Measurements from ENCODE around the gene QPRT.
"Not testable (repeated sequence)": the region's sequence is repeated elsewhere in the genome, so short reads cannot be mapped to it uniquely, and the experiment has no call there.

The QPRT gene

DNA sequence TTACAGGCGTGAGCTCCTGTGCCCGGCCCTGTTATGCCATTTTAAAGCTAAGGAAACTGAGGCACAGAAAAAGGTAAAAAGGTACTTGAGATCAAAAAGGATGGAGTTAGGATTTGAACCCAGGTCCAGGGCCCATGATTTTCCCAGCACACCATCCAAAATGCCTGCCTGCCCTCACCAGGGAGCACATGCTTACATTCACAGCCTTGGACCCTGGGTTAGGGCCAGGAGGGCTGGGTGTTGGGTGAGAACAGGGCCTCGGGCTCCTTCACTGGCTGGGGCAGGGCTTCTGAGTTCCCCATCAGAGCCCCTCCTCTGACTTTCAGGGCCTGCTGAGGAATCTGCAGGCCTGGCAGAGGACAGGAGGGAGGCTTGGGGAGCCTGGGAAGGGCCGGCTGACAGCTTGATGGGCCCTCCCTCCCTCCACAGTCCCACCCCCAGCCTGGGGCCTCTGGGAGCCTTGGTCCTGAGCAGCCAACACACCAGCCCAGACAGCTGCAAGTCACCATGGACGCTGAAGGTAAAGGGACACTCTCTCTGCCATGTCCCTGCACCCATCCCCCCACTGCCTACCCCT is at the start of gene QPRT:
Gene QPRT (plus strand): TSS at position 490 of the 577 bp plus-strand sequence. CDS start 18 bp downstream, at position 508.
- DNase-seq (ENCODE audit: low spot score): peak; percentile 23

DNA sequence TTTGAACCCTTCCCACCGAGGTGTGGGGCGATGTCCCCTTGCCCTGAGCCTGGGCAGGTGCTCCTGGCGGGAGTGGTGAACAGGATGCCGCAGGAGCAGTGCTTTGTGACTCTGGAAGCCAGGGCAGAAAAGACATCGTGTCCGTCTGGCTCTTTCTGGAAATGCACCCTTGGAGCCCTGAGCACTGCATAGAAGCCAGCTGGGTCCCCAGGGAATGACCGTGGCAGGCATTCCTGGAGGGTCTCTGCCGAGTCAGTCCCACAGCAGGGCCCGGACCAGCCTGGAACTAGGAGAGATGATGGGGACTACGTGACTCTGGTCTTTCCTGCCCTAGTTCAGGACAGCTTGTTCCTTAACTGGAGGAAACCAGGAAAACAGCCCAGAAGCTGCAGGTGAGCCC is 49.7 kb upstream of the QPRT start:
- not testable (repeated sequence) for DNase-seq (ENCODE audit: low spot score)

DNA sequence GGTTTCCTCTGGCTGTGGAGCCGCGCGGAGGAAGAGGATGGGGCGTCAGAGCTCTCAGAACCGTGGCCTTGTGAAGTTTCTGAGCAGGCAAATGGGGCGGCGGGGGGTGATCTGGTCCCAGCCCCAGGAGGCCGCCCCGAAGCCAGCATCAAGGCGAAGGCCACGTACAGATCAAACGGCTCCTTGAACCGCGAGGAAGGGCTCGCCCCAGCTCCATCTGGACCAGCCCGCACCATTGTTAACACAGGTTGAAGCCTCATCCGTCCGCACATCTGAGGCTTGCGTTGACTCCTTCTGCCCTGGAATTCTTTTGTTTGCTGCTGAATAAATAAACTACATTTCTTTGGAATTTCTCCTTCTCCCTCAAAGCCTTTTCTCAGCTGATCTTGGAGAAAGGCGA is 47.3 kb upstream of the QPRT start:
- not testable (repeated sequence) for DNase-seq (ENCODE audit: low spot score)

DNA sequence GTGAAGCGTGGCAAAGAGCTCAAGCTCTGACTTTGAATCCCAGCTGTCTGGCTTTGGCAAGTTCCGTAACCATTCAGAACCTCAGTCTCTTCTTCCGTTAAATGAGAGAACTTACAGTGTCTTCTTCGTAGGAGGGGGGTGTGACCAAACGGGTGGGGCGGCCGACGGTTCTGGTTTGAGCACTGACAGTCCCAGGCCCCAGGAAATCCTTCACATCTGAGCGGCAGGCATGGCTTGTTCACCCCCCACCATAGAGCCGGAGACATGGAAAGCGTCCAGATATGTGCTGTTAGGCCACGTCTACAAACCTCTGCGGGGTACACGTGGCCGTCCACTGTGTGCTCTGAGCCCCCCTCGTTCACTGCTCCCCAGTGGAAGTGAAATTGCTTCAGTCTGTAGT is 43.1 kb upstream of the QPRT start:
- not testable (repeated sequence) for DNase-seq (ENCODE audit: low spot score)

DNA sequence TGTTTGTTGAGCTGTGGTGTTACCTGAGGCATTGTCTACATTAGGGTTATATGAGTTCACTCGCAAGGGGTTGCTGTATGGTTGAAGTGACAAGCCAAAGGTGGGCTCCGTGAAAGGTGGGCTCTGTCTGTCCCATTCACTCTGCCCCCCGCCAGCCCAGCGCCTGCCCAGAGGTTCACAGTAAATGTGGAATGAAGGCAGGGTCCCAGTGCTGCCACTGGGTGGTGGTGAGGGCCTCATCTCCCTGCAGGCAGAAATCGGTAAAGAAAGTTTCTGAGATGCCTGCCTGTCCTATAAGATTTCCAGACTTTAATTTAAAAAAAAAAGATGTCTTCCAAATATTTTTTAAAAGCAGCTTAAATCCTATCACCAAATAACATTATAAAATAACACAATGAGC is 42.6 kb upstream of the QPRT start:
- not testable (repeated sequence) for DNase-seq (ENCODE audit: low spot score)

DNA sequence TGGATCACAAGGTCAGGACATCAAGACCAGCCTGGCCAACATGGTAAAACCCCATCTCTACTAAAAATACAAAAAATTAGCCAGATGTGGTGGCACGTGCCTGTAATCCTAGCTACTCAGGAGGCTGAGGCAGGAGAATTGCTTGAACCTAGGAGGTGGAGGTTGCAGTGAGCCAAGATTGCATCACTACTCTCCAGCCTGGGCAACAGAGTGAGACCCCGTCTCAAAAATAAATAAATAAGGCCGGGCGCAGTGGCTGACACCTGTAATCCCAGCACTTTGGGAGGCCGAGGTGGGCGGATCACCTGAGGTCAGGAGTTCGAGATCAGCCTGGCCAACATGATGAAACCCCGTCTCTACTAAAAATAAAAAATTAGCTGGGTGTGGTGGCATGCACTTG is 40.2 kb upstream of the QPRT start:
- not testable (repeated sequence) for DNase-seq (ENCODE audit: low spot score)

DNA sequence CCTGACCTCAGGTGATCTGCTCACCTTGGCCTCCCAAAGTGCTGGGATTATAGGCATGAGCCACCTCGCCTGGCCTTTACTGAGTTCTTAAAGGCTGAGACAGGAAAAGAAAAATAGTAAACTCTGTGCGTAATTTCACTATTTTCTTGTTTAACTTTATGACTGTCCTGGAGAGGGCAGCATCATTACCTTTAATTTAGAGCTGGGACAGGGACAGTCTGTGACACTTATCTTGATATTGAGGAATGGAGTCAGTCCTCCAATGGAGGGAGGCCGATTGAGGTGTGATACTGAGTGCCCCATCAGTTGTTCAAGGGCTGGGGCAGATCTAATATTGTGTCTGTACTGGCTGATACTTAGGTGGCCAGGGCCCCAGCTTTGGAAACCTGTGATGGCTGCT is 37.4 kb upstream of the QPRT start:
- DNase-seq (ENCODE audit: low spot score): no peak

DNA sequence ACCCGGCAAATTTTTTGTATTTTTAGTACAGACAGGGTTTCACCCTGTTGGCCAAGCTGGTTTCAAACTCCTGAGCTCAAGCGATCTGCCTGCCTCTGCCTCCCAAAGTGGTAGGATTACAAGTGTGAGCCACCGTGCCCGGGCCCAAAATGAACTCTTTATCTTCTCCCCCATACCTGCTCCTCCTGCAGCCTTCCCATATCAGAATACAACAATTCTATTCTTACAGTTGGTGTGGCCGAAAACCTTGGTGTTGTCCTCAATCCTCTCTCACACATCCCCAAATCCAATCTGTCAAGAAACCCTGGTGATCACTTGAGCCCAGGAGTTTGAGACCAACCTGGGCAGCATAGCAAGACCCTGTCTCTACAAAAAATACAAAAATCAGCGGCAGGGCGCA is 35.4 kb upstream of the QPRT start:
- DNase-seq (ENCODE audit: low spot score): no peak

DNA sequence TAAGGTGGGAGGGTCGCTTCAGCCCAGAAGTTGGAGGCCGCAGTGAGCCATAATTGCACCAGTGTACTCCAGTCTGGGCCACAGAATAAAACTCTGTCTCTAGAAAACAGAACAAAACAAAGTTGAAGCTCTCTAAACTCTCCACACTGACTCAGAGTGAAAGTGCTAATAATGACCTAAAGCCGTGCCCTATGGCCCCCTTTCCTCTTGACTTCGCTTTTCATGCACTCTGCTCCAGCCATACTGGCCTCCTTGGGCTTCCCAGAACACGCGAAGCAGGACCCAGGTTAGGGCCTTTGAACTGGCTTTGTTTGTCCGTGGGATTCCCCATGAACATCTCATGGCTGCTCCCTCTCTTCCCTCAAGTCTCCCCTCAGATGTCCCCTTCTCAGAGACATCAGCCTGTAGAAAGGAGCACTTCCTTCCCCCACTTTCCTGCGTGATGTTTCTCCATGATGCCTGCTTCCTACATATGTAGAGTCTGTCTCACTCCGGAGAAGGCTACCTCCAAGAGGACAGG is 34.6 kb upstream of the QPRT start:
- DNase-seq (ENCODE audit: low spot score): peak; percentile 61

DNA sequence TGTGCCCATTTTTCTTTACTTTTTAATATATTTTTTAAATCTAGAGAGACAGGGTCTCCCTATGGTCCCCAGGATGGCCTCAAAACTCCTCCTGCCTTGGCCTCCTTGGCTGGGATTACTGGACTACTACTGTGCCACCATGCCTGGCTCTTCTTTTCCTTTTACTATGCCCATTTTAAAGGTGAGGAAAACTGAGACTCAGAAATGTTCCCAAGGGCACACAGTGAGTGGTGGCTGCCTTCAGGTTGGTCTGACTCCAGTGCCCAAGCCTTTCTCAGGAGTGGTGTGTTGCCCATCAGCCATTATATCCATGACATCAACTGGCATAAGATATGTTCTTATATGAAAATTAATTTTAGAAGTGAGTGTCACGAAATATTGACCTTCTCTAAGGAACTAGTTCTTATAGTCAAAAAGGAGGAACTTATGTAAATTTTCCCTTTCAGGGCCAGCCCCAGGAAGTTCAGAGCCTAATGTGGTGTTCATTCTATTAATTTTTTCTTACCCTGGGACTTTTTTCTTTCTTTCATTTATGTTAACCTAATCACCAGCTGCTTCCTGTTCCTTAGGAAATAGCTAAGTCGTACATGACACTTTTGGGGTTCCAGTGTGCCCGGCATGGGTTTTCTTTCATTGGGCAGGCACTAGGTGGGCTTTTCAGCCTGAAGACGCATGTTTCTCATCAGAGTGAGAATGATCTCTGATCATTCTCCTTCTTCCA is 33.8 kb upstream of the QPRT start:
- no peak for DNase-seq (ENCODE audit: low spot score)

DNA sequence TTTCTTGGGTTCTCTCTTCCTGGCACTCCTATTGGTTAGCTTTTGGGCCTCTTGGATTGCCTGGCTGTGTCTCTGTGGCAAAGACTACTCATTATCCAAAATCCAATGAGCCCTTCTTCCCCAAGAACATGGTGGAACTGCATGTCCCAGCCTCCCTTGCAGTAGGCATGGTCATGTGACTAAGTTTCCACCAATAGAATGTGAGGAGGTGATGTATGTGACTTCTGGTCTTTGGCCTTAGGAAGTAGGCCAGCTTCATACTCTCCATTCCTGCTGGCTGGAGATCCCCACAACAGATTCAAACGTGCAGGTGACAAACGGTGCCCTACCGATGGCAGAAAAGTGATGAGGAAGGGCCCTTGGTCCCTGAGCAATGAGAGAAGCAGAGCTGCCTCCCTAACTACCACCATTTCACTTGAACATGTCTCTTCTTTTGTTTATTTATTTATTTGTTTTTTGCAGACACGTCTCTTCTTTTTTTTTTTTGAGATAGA is 33.2 kb upstream of the QPRT start:
- no peak for DNase-seq (ENCODE audit: low spot score)

DNA sequence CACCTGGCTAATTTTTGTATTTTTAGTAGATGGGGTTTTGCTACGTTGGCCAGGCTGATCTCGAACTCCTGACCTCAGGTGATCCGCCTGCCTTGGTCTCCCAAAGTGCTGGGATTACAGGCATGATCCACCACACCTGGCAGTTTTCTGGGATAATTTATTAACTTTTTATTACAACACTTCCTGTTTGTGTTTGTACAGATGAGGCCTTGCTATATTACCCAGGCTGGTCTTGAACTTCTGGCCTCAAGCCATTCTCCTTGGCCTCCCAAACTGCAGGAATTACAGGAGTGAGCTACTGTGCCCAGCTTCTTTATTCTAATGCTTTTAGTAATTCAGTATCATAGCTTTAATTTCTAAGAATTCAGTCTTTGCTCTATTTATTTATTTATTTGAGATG is 32.0 kb upstream of the QPRT start:
- no peak for DNase-seq (ENCODE audit: low spot score)

DNA sequence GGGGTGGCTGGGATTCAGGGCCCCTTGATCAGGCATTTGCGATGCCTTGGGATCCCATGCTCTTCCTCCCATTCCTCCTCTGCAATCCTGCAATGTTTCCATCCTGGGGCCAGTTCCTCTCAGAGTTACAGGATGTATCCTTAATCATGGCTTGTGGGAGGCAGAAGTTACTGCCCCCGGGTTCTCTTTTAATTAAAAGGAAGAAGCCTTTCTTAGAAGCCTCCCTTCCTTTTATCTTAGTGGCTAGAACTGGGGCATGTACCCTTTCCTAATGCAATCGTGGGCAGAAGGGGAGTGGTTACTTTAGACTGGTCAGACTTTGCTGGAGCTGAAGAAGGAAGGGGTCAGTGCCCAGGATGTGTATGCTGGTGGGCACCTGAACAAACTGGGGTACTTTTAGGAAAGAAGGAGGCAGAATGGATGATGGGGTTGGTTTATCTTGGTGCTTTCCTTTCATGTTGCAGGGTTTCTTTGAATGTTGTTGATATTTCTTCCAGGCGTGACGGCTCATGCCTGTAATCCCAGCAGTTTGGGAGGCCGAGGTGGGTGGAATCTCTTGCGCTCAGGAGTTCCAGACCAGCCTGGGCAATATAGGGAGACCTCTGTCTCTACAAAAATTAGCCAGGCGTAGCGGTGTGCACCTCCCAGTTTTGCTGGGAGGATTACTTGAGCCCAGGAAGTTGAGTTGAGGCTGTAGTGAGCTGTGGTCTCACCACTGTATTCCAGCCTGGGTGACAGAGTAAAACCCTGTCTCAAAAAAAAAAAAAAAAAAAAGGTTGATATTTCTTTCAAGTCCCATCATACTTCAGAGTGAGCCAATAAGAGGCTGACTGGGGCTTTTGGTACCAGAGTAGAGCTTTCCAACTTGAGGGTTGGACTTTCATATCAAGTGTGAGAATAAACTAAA is 29.1 kb upstream of the QPRT start:
- DNase-seq (ENCODE audit: low spot score): no peak

DNA sequence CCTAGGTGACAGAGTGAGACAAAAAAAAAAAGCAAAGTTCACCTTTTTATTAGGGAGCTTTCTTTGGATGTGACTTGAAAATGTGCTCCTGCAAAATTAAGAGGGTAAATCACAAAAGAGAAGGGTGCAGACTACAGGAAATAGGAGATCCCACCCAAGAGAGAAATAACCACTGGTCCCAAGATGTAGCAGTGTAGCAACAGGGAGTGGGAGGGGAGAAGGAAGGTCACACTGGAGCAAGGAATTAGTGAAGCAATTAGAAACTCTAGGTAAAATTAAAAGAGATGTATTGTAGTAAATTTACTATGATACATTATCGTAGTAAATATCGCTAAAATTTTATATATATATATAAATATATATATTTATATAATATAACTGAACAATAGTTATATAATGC is 28.2 kb upstream of the QPRT start:
- no peak for DNase-seq (ENCODE audit: low spot score)

DNA sequence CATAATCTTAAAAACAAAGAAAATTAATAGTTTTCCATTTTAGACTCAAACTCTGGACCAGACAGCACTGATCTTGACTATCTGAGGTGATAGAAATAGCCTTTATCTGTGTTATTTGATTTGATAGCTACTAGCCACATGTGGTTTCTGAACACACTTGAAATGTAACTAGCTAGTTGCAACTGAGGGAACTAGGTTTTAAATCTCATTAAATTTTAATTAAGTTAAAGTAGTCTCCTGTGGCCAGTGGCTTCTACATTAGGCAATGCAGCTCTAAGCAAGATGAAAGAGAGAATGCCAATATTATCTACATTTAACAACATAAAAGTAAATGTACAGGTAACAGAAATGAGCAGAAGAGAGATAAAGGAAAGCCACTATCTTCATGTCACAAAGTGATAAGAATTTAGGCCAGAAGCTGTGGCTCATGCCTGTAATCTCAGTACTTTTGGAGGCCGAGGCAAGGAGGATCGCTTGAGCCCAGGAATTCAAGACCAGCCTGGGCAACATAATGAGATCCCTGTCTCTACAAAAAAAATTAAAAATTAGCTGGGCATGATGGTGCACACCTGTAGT is 27.1 kb upstream of the QPRT start:
- no peak for DNase-seq (ENCODE audit: low spot score)

DNA sequence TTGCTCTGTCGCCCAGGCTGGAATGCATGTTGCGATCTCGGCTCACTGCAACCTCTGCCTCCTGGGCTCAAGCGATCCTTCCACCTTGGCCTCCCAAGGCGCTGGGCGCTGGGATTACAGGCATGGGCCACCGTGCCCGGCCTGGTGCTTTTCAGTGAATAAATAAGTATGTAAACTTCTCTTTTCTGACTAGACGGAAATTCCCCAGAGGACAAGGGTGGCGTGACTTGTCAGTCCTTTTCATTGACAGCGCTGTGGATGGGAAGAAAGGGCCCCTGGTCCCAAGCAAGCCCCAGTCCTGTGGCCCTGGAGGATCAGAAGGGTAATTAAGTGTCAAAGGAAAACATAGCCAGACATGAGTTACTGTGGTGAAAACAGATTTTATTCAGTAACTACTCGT is 25.5 kb upstream of the QPRT start:
- DNase-seq (ENCODE audit: low spot score): peak; percentile 33

DNA sequence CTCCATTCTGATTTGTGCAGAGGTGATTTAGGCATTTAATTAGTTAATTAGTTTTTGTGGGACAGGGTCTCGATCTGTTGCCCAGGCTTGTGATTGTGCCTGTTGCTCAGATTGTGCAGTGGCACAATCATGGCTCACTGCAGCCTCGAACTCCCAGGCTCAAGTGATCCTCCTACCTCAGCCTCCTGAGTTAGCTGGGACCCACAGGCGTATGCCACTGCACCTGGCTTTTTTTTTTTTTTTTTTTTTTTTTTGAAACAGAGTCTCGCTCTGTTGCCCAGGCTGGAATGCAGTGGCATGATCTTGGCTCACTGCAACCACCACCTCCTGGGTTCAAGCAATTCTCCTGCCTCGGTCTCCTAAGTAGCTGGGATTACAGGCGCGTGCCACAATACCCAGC is 25.1 kb upstream of the QPRT start:
- DNase-seq (ENCODE audit: low spot score): not testable (repeated sequence)

DNA sequence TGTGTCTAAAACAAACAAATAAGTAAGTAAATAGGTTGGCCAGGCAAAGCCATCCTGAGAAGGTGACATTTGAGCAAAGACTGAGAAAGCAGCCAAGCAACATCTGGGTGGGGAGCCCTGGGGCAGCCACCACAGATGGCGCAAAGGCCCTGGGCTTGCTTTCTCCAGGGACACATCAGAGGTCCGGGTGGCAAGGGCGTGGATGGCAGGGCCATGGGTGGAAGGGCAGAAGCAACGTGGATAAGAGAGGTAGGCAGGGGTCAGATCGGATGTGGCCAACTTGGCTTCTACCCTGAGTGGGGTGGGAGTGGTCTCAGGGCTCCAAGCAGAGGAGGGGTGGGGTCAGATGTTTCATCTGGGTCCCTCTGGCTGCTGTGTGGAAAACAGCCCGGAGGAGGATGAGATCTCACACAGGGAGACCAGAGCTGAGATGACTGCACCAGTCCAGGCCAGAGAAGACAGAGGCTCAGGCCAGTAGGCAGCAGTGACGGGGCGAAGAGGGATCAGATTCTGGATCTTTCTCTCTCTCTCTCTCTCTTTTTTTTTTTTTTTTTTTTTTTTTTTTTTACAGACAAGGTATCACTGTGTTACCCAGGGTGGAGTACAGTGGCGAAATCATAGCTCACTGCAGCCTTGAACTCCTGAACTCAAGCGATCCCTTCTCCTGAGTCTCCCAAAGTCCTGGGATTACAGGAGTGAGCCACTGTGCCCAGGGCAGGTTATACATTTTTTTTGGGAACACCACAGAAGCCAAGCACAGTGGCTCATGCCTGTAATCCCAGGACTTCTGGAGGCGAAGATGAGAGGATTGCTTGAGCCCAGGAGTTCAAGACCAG is 22.1 kb upstream of the QPRT start:
- no peak for DNase-seq (ENCODE audit: low spot score)

DNA sequence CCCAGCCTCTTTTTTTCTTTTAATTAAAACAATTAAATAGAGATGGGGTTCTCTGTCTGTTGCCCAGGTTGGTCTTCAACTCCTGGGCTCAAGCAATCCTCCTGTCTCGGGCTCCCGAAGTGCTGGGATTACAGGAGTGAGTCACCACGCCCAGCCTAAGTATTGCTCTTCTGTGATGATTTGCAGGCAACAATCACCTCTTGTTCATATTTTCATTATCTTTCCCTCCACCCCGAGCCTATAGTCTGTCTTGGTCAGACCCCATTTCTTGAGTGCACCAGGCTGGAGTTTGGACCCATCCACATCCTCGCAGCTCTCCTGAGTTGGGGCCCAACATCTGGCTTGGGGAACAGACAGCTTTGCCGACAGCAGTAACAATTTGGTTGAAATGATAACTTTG is 20.3 kb upstream of the QPRT start:
- no peak for DNase-seq (ENCODE audit: low spot score)

DNA sequence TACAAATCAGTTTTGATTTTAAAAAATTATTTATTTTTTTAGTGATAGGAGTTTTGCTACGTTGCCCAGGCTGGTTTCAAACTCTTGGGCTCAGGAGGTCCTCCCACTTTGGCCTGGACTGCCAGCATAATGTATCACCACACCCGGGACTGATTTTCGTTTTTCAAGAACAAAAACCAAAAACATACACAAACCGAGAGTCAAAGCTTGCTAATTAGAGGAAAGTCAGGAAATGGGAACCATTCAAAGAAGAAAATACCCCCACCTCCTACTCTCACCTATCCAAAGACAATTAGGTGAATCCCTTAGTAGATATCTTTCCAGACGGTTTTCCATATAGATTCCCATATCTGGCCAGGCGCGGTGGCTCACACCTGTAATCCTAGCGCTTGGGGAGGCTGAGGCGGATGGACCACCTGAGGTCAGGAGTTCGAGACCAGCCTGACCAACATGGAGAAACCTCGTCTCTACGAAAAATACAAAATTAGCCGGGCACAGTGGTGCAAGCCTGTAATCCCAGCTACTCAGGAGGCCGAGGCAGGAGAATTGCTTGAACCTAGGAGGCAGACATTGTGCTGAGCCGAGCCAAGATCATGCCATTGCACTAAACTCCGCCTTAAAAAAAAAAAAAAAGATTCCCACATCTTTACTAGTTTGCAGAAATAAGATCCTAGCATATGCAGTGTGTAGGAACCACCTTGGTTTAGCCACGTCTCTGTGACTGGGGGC is 16.8 kb upstream of the QPRT start:
- no peak for DNase-seq (ENCODE audit: low spot score)

DNA sequence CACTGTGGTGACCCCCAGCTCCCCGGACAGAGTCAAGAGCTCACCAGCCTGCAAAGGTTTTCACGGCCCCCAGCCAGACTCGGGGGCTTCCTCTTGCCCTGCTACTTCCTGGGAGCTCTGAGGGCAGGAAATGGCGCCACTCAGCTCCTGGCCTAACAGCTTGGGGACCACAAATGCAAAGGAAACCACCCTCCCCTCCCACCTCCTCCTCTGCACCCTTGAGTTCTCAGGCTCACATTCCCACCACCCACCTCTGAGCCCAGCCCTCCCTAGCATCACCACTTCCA is 16.3 kb upstream of the QPRT start:
- no peak for DNase-seq (ENCODE audit: low spot score)

All from pons (tissue), 1 donor.